ENCODE results near the gene PRRC2B.

The PRRC2B gene

GRCh38 chr9:131410044-131410491 is 16.2 kb downstream of the PRRC2B start:
- DNase-seq, result peak; percentile 54

GRCh38 chr9:131411719-131412681 is 18.1 kb downstream of the PRRC2B start:
- no peak for DNase-seq

GRCh38 chr9:131416509-131416908 is 22.6 kb downstream of the PRRC2B start:
- DNase-seq, result no peak

- no peak for DNase-seq
Measured at GRCh38 chr9:131417264-131418142, 23.6 kb downstream of the PRRC2B start.

- DNase-seq, result no peak
Measured at GRCh38 chr9:131418143-131419025, 24.5 kb downstream of the PRRC2B start.

GRCh38 chr9:131419026-131419614 is 25.2 kb downstream of the PRRC2B start:
- DNase-seq, result no peak

- no peak for DNase-seq
Measured at GRCh38 chr9:131419716-131420115, 25.8 kb downstream of the PRRC2B start.

- no peak for DNase-seq
Measured at GRCh38 chr9:131420980-131421624, 27.2 kb downstream of the PRRC2B start.

- no peak for DNase-seq
Measured at GRCh38 chr9:131421691-131422090, 27.8 kb downstream of the PRRC2B start.

- DNase-seq, result no peak
Measured at GRCh38 chr9:131422241-131422792, 28.4 kb downstream of the PRRC2B start.

- no peak for DNase-seq
Measured at GRCh38 chr9:131423171-131423581, 29.3 kb downstream of the PRRC2B start.

- no peak for DNase-seq
Measured at GRCh38 chr9:131426545-131426944, 32.7 kb downstream of the PRRC2B start.

GRCh38 chr9:131429121-131430012 is 35.5 kb downstream of the PRRC2B start:
- DNase-seq, result no peak

GRCh38 chr9:131432050-131432449 is 38.2 kb downstream of the PRRC2B start:
- DNase-seq, result no peak

- DNase-seq, result no peak
Measured at GRCh38 chr9:131432597-131433301, 38.9 kb downstream of the PRRC2B start.

GRCh38 chr9:131433302-131433854 is 39.5 kb downstream of the PRRC2B start:
- no peak for DNase-seq

- DNase-seq, result no peak
Measured at GRCh38 chr9:131434673-131435072, 40.8 kb downstream of the PRRC2B start.

- no peak for DNase-seq
Measured at GRCh38 chr9:131436376-131436775, 42.5 kb downstream of the PRRC2B start.

GRCh38 chr9:131436865-131437271 is 43.0 kb downstream of the PRRC2B start:
- no peak for DNase-seq
